GM13977 (cell line): ENCODE data around the gene KIAA1217.

ENCODE experiments used
- DNase-seq: peaks from one replicate; pipeline ENCODE4 v3.0.0; 2012; ENCODE audit warnings: low spot score
- in situ Hi-C: fragments of 300-500 bp; cut with MboI; formaldehyde crosslinking; loops from one replicate; pipeline ENCODE4 v1.12.0; 2022; ENCODE audit warnings: low sequenced_read_pairs, low pct_unique_long_range_greater_than_20kb, mixed read lengths, inconsistent platforms; ENCODE audit not compliant: unreplicated experiment
- TF ChIP-seq, protein P1 (sequence below): IDR thresholded peaks from 2 replicates; pipeline ENCODE4 v1.5.1; 2012; ENCODE audit warnings: mild to moderate bottlenecking, control low read depth; ENCODE audit not compliant: insufficient read depth; ENCODE audit errors: extremely low read depth, missing control alignments

KIAA1217 gene

GRCh38 chr10:24494236-24494635 is 285.3 kb downstream of the KIAA1217 start:
- TF ChIP-seq, protein P1, sequence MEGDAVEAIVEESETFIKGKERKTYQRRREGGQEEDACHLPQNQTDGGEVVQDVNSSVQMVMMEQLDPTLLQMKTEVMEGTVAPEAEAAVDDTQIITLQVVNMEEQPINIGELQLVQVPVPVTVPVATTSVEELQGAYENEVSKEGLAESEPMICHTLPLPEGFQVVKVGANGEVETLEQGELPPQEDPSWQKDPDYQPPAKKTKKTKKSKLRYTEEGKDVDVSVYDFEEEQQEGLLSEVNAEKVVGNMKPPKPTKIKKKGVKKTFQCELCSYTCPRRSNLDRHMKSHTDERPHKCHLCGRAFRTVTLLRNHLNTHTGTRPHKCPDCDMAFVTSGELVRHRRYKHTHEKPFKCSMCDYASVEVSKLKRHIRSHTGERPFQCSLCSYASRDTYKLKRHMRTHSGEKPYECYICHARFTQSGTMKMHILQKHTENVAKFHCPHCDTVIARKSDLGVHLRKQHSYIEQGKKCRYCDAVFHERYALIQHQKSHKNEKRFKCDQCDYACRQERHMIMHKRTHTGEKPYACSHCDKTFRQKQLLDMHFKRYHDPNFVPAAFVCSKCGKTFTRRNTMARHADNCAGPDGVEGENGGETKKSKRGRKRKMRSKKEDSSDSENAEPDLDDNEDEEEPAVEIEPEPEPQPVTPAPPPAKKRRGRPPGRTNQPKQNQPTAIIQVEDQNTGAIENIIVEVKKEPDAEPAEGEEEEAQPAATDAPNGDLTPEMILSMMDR = no peak
- in situ Hi-C loops = no loop called here
- no peak for DNase-seq

DNA sequence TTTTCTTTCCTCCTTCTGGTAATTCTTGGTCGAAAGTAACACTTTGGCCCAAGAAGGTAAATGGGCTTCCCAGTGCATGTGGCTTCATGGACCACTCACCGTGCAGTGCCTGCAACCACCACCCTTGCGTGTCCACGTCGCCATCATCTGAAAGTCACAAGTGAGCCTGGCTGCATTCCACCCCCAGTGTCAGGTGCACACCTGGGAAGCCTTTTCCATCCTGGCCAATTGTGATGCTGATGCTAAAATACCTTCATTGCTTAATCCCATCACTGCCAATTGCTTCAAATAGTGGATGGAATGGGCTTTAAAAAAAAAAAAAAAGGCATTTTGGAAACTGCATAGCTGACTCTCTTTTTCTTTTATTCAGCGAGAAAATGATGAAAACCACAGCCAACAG is 285.8 kb downstream of the KIAA1217 start:
- in situ Hi-C loops = no loop called here
- TF ChIP-seq, protein P1 = no peak
- DNase-seq = no peak

GRCh38 chr10:24495666-24496460 is 286.9 kb downstream of the KIAA1217 start:
- in situ Hi-C loops = no loop called here
- no peak for DNase-seq
- TF ChIP-seq, protein P1 = no peak

DNA sequence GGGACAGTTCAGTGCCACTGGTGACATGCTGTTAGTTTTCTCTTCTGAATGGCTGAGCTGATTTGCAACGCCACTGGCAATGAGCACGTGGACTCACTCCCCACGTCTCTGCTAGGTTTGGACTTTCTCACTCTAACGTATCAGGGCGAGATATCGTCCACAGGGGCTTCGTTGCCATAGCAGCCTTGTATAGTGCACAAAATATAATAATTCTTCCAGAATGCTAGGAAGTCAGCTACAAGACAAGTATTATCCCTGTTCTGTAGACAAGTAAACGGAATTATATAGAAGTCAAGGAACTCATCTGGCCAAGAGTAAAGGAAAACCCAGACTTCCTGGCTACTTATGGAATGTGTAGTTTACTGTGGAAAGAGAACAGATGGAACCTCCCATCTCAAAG is 288.0 kb downstream of the KIAA1217 start:
- DNase-seq = no peak
- TF ChIP-seq, protein P1 = no peak
- in situ Hi-C loops = no loop called here

GRCh38 chr10:24501056-24501711 is 292.2 kb downstream of the KIAA1217 start:
- in situ Hi-C loops = loop anchor here (25.0 kb wide), 1 partner anchor 514 kb away; no protein-coding TSS in a partner anchor
- no peak for DNase-seq
- TF ChIP-seq, protein P1 = no peak

GRCh38 chr10:24502006-24502405 is 293.1 kb downstream of the KIAA1217 start:
- TF ChIP-seq, protein P1 = no peak
- in situ Hi-C loops = loop anchor here (25.0 kb wide), 1 partner anchor 515 kb away; no protein-coding TSS in a partner anchor
- no peak for DNase-seq
